Measurements from ENCODE around the gene KNCN. TPM values are rescaled to one million over a fixed set of nuclear protein-coding genes. Genes with fewer than 3 reads are reported as not detected.

The KNCN gene
- total and polyA plus RNA-seq, 2 experiments from 2014 or later: not detected

DNA sequence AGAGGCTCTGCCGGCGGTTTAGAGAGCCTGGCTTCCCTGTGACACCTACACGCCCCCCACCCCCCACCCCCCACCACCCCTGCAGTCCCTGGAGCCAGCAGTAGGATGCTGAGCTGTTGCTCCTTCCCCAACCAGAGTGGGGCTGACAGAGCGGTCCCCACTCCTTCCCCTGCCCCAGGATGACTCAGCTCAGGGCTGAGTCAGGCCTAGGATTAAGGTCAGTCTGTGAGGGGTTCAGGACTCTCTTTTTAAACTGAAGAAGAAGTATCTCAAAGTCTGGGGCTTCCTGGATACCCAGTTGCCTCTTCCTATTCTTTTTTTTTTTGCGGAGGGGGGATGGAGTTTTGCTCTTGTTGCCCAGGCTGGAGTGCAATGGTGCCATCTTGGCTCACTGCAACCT lies 42.7 kb downstream of the KNCN start:
- peaks cover 25% of the 10 kb centered on the region for H3K4me1 Mint-ChIP-seq
- no peaks in the 10 kb centered on the region for H3K9me2 ChIP-seq (ENCODE audit: insufficient read depth)
- H3K79me2 ChIP-seq (replicated peaks; ENCODE audit: insufficient read depth): no peaks in the 10 kb centered on the region
- TF ChIP-seq JUNB (IDR thresholded peaks at IDR 0.05; ENCODE audit: unreplicated experiment) (no peak), CREB1 (CRISPR knock-in tag; IDR thresholded peaks at IDR 0.05; ENCODE audit: low read depth) (no peak), STAT1 (IDR thresholded peaks at IDR 0.05; ENCODE audit: unreplicated experiment) (no peak), NANOG (IDR thresholded peaks at IDR 0.05; ENCODE audit: borderline replicate concordance) (no peak), ZNF114 (CRISPR knock-in tag; IDR thresholded peaks at IDR 0.05) (no peak), EZH2phosphoT487 (IDR thresholded peaks at IDR 0.05; ENCODE audit: unreplicated experiment) (no peak), POLR2AphosphoS5 (IDR thresholded peaks at IDR 0.05; ENCODE audit: low read depth) (no peak), EZH2 (IDR thresholded peaks at IDR 0.05; ENCODE audit: low read depth, unreplicated experiment) (no peak), ZNF331 (CRISPR knock-in tag; IDR thresholded peaks at IDR 0.05; ENCODE audit: low read depth) (no peak)
- TF ChIP-seq, protein P1, sequence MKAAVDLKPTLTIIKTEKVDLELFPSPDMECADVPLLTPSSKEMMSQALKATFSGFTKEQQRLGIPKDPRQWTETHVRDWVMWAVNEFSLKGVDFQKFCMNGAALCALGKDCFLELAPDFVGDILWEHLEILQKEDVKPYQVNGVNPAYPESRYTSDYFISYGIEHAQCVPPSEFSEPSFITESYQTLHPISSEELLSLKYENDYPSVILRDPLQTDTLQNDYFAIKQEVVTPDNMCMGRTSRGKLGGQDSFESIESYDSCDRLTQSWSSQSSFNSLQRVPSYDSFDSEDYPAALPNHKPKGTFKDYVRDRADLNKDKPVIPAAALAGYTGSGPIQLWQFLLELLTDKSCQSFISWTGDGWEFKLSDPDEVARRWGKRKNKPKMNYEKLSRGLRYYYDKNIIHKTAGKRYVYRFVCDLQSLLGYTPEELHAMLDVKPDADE (IDR thresholded peaks at IDR 0.05): no peak
- TF ChIP-seq, protein P2, sequence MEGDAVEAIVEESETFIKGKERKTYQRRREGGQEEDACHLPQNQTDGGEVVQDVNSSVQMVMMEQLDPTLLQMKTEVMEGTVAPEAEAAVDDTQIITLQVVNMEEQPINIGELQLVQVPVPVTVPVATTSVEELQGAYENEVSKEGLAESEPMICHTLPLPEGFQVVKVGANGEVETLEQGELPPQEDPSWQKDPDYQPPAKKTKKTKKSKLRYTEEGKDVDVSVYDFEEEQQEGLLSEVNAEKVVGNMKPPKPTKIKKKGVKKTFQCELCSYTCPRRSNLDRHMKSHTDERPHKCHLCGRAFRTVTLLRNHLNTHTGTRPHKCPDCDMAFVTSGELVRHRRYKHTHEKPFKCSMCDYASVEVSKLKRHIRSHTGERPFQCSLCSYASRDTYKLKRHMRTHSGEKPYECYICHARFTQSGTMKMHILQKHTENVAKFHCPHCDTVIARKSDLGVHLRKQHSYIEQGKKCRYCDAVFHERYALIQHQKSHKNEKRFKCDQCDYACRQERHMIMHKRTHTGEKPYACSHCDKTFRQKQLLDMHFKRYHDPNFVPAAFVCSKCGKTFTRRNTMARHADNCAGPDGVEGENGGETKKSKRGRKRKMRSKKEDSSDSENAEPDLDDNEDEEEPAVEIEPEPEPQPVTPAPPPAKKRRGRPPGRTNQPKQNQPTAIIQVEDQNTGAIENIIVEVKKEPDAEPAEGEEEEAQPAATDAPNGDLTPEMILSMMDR (conservative IDR thresholded peaks at IDR 0.05; ENCODE audit: low read depth in 2 of 2): no peak
- TF ChIP-seq, protein P3, sequence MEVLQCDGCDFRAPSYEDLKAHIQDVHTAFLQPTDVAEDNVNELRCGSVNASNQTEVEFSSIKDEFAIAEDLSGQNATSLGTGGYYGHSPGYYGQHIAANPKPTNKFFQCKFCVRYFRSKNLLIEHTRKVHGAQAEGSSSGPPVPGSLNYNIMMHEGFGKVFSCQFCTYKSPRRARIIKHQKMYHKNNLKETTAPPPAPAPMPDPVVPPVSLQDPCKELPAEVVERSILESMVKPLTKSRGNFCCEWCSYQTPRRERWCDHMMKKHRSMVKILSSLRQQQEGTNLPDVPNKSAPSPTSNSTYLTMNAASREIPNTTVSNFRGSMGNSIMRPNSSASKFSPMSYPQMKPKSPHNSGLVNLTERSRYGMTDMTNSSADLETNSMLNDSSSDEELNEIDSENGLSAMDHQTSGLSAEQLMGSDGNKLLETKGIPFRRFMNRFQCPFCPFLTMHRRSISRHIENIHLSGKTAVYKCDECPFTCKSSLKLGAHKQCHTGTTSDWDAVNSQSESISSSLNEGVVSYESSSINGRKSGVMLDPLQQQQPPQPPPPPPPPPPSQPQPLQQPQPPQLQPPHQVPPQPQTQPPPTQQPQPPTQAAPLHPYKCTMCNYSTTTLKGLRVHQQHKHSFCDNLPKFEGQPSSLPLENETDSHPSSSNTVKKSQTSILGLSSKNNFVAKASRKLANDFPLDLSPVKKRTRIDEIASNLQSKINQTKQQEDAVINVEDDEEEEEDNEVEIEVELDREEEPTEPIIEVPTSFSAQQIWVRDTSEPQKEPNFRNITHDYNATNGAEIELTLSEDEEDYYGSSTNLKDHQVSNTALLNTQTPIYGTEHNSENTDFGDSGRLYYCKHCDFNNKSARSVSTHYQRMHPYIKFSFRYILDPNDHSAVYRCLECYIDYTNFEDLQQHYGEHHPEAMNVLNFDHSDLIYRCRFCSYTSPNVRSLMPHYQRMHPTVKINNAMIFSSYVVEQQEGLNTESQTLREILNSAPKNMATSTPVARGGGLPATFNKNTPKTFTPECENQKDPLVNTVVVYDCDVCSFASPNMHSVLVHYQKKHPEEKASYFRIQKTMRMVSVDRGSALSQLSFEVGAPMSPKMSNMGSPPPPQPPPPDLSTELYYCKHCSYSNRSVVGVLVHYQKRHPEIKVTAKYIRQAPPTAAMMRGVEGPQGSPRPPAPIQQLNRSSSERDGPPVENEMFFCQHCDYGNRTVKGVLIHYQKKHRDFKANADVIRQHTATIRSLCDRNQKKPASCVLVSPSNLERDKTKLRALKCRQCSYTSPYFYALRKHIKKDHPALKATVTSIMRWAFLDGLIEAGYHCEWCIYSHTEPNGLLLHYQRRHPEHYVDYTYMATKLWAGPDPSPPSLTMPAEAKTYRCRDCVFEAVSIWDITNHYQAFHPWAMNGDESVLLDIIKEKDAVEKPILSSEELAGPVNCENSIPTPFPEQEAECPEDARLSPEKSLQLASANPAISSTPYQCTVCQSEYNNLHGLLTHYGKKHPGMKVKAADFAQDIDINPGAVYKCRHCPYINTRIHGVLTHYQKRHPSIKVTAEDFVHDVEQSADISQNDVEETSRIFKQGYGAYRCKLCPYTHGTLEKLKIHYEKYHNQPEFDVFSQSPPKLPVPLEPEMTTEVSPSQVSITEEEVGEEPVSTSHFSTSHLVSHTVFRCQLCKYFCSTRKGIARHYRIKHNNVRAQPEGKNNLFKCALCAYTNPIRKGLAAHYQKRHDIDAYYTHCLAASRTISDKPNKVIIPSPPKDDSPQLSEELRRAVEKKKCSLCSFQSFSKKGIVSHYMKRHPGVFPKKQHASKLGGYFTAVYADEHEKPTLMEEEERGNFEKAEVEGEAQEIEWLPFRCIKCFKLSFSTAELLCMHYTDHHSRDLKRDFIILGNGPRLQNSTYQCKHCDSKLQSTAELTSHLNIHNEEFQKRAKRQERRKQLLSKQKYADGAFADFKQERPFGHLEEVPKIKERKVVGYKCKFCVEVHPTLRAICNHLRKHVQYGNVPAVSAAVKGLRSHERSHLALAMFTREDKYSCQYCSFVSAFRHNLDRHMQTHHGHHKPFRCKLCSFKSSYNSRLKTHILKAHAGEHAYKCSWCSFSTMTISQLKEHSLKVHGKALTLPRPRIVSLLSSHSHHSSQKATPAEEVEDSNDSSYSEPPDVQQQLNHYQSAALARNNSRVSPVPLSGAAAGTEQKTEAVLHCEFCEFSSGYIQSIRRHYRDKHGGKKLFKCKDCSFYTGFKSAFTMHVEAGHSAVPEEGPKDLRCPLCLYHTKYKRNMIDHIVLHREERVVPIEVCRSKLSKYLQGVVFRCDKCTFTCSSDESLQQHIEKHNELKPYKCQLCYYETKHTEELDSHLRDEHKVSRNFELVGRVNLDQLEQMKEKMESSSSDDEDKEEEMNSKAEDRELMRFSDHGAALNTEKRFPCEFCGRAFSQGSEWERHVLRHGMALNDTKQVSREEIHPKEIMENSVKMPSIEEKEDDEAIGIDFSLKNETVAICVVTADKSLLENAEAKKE (CRISPR knock-in tag; IDR thresholded peaks at IDR 0.05): no peak
- TF ChIP-seq, protein P4, sequence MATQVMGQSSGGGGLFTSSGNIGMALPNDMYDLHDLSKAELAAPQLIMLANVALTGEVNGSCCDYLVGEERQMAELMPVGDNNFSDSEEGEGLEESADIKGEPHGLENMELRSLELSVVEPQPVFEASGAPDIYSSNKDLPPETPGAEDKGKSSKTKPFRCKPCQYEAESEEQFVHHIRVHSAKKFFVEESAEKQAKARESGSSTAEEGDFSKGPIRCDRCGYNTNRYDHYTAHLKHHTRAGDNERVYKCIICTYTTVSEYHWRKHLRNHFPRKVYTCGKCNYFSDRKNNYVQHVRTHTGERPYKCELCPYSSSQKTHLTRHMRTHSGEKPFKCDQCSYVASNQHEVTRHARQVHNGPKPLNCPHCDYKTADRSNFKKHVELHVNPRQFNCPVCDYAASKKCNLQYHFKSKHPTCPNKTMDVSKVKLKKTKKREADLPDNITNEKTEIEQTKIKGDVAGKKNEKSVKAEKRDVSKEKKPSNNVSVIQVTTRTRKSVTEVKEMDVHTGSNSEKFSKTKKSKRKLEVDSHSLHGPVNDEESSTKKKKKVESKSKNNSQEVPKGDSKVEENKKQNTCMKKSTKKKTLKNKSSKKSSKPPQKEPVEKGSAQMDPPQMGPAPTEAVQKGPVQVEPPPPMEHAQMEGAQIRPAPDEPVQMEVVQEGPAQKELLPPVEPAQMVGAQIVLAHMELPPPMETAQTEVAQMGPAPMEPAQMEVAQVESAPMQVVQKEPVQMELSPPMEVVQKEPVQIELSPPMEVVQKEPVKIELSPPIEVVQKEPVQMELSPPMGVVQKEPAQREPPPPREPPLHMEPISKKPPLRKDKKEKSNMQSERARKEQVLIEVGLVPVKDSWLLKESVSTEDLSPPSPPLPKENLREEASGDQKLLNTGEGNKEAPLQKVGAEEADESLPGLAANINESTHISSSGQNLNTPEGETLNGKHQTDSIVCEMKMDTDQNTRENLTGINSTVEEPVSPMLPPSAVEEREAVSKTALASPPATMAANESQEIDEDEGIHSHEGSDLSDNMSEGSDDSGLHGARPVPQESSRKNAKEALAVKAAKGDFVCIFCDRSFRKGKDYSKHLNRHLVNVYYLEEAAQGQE (IDR thresholded peaks at IDR 0.05; ENCODE audit: unreplicated experiment): no peak
- peak; percentile 11; the same call in 2 of the 3 replicates for ATAC-seq
- no peak overlapping the region for H3K4me2 ChIP-seq
- DNase-seq (ENCODE audit: low spot score): no peak
- no peak overlapping the region for H3K4me3 Mint-ChIP-seq
- peaks cover 12% of the 10 kb centered on the region; the same call in 1 of the 2 replicates for H3K4me1 ChIP-seq (ENCODE audit: insufficient read depth)
- H2AFZ ChIP-seq: no peak overlapping the region
- peaks cover 8% of the 10 kb centered on the region; the same call in 1 of the 2 replicates for H3K27me3 ChIP-seq (ENCODE audit: insufficient read depth)
- no peaks in the 10 kb centered on the region for H3K36me3 Mint-ChIP-seq (ENCODE audit: low read depth)
- no peaks in the 10 kb centered on the region for H3K9me3 Mint-ChIP-seq
- H3F3A ChIP-seq (replicated peaks; ENCODE audit: low read depth): no peaks in the 10 kb centered on the region
- H3K27ac ChIP-seq (ENCODE audit: low read depth): no peak overlapping the region
- H3K27me3 Mint-ChIP-seq (ENCODE audit: insufficient read depth, low read depth, poor library complexity): peaks cover 13% of the 10 kb centered on the region
- H3K4me3 ChIP-seq: no peak overlapping the region
- no peaks in the 10 kb centered on the region; the same call in 1 of the 2 replicates for H4K20me1 ChIP-seq (replicated peaks; ENCODE audit: insufficient read depth)
- no peaks in the 10 kb centered on the region for H3K36me3 ChIP-seq (ENCODE audit: insufficient read depth)
- no peak overlapping the region for H3K27ac Mint-ChIP-seq
